K562 (cell line): ENCODE results near the gene PRDM2. TPM values are rescaled to one million over a fixed set of nuclear protein-coding genes. Genes with fewer than 3 reads are reported as not detected.

Source experiments
- ATAC-seq: fragments of 200-7000 bp; cut with Tn5 transposase; 3 replicates; pipeline ENCODE4 v1.9.1; 2020; ENCODE audit warnings: moderate library complexity
- BruUV-seq: library from RNA; stranded (reverse); fragments of 400-500 nt; replicated peaks from 2 replicates; lab custom pipeline; 2021; lab: Mats Ljungman, UMichigan
- CTCF ChIA-PET: fragments of 300-600 bp; formaldehyde crosslinking; extraction: SDS; loops from one replicate; lab custom pipeline; 2021; ENCODE audit warnings: low intra/inter-chr PET ratio; lab: Yijun Ruan, JAX
- POLR2A ChIA-PET: fragments of 300-600, 350-650 bp; sonication (Branson Sonifier 250); formaldehyde crosslinking; extraction: SDS; loops from one replicate; lab custom pipeline; 2021; ENCODE audit warnings: antibody characterized with exemption, inconsistent platforms; lab: Yijun Ruan, JAX
- DNase-seq, 4 experiments: peaks; one replicate each; pipeline versions ENCODE4 v3.0.0 to v3.0.0-alpha.2; 2011 to 2018; ENCODE audit warnings: low spot score in 3 of 4, mixed read lengths in 3 of 4; ENCODE audit errors: extremely low read depth in 1 of 4
- FAIRE-seq: peaks from 2 replicates; lab custom pipeline; 2011; peaks lifted over from hg19 to GRCh38; lab: Jason Lieb, UNC
- H2AFZ ChIP-seq: 2 replicates; pipeline ENCODE4 v1.6.0; 2011; ENCODE audit warnings: low read depth, low read length, control low read depth, inconsistent platforms
- H3K27ac ChIP-seq: fragments of 200-600 bp; 3 replicates; pipeline ENCODE4 v1.8.0; 2011; ENCODE audit warnings: low read depth, mild to moderate bottlenecking, control low read depth, inconsistent platforms, low read length, moderate library complexity, mixed read lengths; ENCODE audit errors: extremely low read depth
- H3K27me3 ChIP-seq, 2 experiments: fragments of 300-600 bp in 1 of 2; 2 replicates in 1 of 2; 3 replicates in 1 of 2; pipeline versions ENCODE4 v1.6.0 to v1.8.0; 2011; ENCODE audit warnings: inconsistent platforms in 2 of 2, low read length in 2 of 2, mild to moderate bottlenecking in 1 of 2, mixed read lengths in 1 of 2, moderate library complexity in 1 of 2; ENCODE audit not compliant: control insufficient read depth in 2 of 2, insufficient read depth in 2 of 2
- H3K36me3 ChIP-seq: fragments of 300-600 bp; 3 replicates; pipeline ENCODE4 v1.8.0; 2011; ENCODE audit warnings: mild to moderate bottlenecking, low read length, inconsistent platforms; ENCODE audit not compliant: control insufficient read depth, insufficient read depth
- H3K4me1 ChIP-seq, 2 experiments: fragments of 200-600 bp in 1 of 2; replicated peaks in 1 of 2; 2 replicates in 1 of 2; 3 replicates in 1 of 2; pipeline versions ENCODE4 v1.5.1 to v1.8.0; 2011; ENCODE audit warnings: inconsistent platforms in 2 of 2, low read length in 2 of 2, mild to moderate bottlenecking in 1 of 2, mixed read lengths in 1 of 2, moderate library complexity in 1 of 2; ENCODE audit not compliant: control insufficient read depth in 2 of 2, insufficient read depth in 2 of 2
- H3K4me2 ChIP-seq: 2 replicates; pipeline ENCODE4 v1.6.1; 2011; ENCODE audit warnings: low read length, control low read depth, inconsistent platforms, mixed read lengths; ENCODE audit not compliant: insufficient read depth
- H3K4me3 ChIP-seq: fragments of 200-600 bp; sonication (generic), shearing (Covaris generic); 2 replicates; pipeline ENCODE4 v1.5.1; 2016; ENCODE audit warnings: control low read depth, inconsistent platforms
- H3K79me2 ChIP-seq: fragments of 200-600 bp; 3 replicates; pipeline ENCODE4 v1.8.0; 2011; ENCODE audit warnings: low read length, inconsistent platforms; ENCODE audit not compliant: control insufficient read depth, insufficient read depth
- H3K9ac ChIP-seq, 2 experiments: 2 replicates each; pipeline versions ENCODE4 v1.6.0 to v1.6.1; 2011; ENCODE audit warnings: low read depth in 2 of 2, low read length in 2 of 2, control low read depth in 1 of 2, inconsistent platforms in 1 of 2, mild to moderate bottlenecking in 1 of 2, mixed read lengths in 1 of 2; ENCODE audit not compliant: insufficient read depth in 1 of 2
- H3K9me1 ChIP-seq: one replicate; pipeline ENCODE4 v1.6.0; 2011; ENCODE audit warnings: inconsistent platforms, mild to moderate bottlenecking, low read length, moderate library complexity; ENCODE audit not compliant: control insufficient read depth, insufficient read depth
- H3K9me3 ChIP-seq: replicated peaks from 2 replicates; pipeline ENCODE4 v1.5.1; 2011; ENCODE audit warnings: low read depth, low read length, inconsistent platforms; ENCODE audit not compliant: control insufficient read depth, insufficient read depth
- H4K20me1 ChIP-seq: replicated peaks from 2 replicates; pipeline ENCODE4 v1.6.1; 2011; ENCODE audit warnings: low read length, inconsistent platforms, mixed read lengths; ENCODE audit not compliant: control insufficient read depth, insufficient read depth
- ARID1B ChIP-seq: fragments of 450-650 bp; IDR thresholded peaks from 2 replicates; pipeline ENCODE4 v1.6.1; 2016; ENCODE audit warnings: antibody characterized with exemption, mild to moderate bottlenecking, inconsistent platforms
- COPS2 ChIP-seq: fragments of 450-650 bp; conservative IDR thresholded peaks from 2 replicates; pipeline ENCODE4 v1.6.1; 2016; ENCODE audit warnings: mild to moderate bottlenecking, moderate library complexity
- ESRRB ChIP-seq: fragments of 250-450 bp; sonication (Bioruptor Pico); IDR thresholded peaks from 2 replicates; pipeline ENCODE4 v1.5.0; 2020; ENCODE audit warnings: mild to moderate bottlenecking, moderate library complexity, borderline replicate concordance
- KLF13 ChIP-seq: fragments of 450-650 bp; IDR thresholded peaks from 2 replicates; pipeline ENCODE4 v1.6.1; 2016; ENCODE audit warnings: missing genetic modification characterization, low read depth, mild to moderate bottlenecking, missing compliant biosample characterization, moderate library complexity, borderline replicate concordance
- POLR3G ChIP-seq: IDR thresholded peaks from 2 replicates; pipeline ENCODE4 v1.6.1; 2011; ENCODE audit not compliant: insufficient read length, insufficient replicate concordance; ENCODE audit errors: extremely low read depth
- PRMT5 ChIP-seq: sonication (generic); formaldehyde crosslinking; IDR thresholded peaks from 2 replicates; pipeline ENCODE4 v1.5.0; 2020; ENCODE audit warnings: missing genetic modification reagents
- RBFOX2 ChIP-seq: fragments of 200-400 bp; formaldehyde crosslinking; IDR thresholded peaks from 2 replicates; pipeline ENCODE4 v1.6.1; 2017; ENCODE audit warnings: low read depth, mild to moderate bottlenecking, low read length, moderate library complexity
- RBM17 ChIP-seq: fragments of 200-400 bp; formaldehyde crosslinking; IDR thresholded peaks from 2 replicates; pipeline ENCODE4 v1.6.1; 2017; ENCODE audit warnings: low read depth, mild to moderate bottlenecking, low read length, borderline replicate concordance
- RCOR1 ChIP-seq, 2 experiments: IDR thresholded peaks; 2 replicates each; pipeline ENCODE4 v1.6.1; 2012; ENCODE audit warnings: low read depth in 2 of 2, low read length in 2 of 2, borderline replicate concordance in 1 of 2, improper control_type of control experiment in 1 of 2
- STAT5A ChIP-seq: IDR thresholded peaks from 2 replicates; pipeline ENCODE4 v1.6.1; 2012; ENCODE audit warnings: low read length, inconsistent platforms, borderline replicate concordance
- TOE1 ChIP-seq, 2 experiments: fragments of 450-650 bp in 1 of 2; sonication (generic) in 1 of 2; formaldehyde crosslinking in 1 of 2; IDR thresholded peaks; 2 replicates each; pipeline versions ENCODE4 v1.7.1 to v1.8.0; 2016 to 2022; ENCODE audit warnings: borderline replicate concordance in 2 of 2, mild to moderate bottlenecking in 2 of 2, antibody characterized with exemption in 1 of 2, inconsistent platforms in 1 of 2, low read depth in 1 of 2, missing genetic modification reagents in 1 of 2, moderate library complexity in 1 of 2
- XRCC3 ChIP-seq: fragments of 450-650 bp; IDR thresholded peaks from 2 replicates; pipeline ENCODE4 v1.6.1; 2017; ENCODE audit warnings: mild to moderate bottlenecking, moderate library complexity
- ZBTB8A ChIP-seq: fragments of 450-650 bp; IDR thresholded peaks from 2 replicates; pipeline ENCODE4 v1.6.1; 2018; ENCODE audit warnings: mild to moderate bottlenecking, moderate library complexity; ENCODE audit not compliant: partially characterized antibody
- ZC3H11A ChIP-seq: IDR thresholded peaks from 2 replicates; pipeline ENCODE4 v1.6.1; 2012; ENCODE audit warnings: low read depth, low read length, improper control_type of control experiment
- ZC3H4 ChIP-seq: sonication (generic); formaldehyde crosslinking; IDR thresholded peaks from 2 replicates; pipeline ENCODE4 v1.9.0; 2021; ENCODE audit warnings: missing genetic modification reagents, borderline replicate concordance
- ZNF561 ChIP-seq: fragments of 450-650 bp; formaldehyde crosslinking; conservative IDR thresholded peaks from 2 replicates; pipeline ENCODE4 v1.4.0; 2020; ENCODE audit warnings: mild to moderate bottlenecking, moderate library complexity
- whole genome bisulfite sequencing: fragments of 100-300 bp; shearing (Covaris generic); methylation state at CpG from one replicate; pipeline ENCODE4 v1.1.6; 2016; ENCODE audit warnings: low coverage, mixed read lengths; ENCODE audit not compliant: insufficient coverage; ENCODE audit errors: missing lambda C conversion rate; 5-methylcytosine and 5-hydroxymethylcytosine counted together
- in situ Hi-C: fragments of 300-500 bp; cut with MboI; formaldehyde crosslinking; loops from 4 replicates; pipeline ENCODE4 v1.15.0; 2018; ENCODE audit warnings: inconsistent platforms, mixed read lengths
- intact Hi-C: fragments of 100-400 bp; cut with micrococcal nuclease; formaldehyde crosslinking; loops from 2 replicates; pipeline ENCODE4 v1.14.2; 2022
- polyA plus RNA-seq, 8 experiments: library from polyadenylated mRNA; depleted of rRNA in 4 of 8; stranded (reverse) in 5 of 8; unstranded in 3 of 8; fragments of >200 nt; fragmentation: Nextera tagmentation in 2 of 8; fragmentation: Illumina TruSeq in 1 of 8; extraction: Ambion mirVana in 2 of 8; extraction: Trizol in 1 of 8; gene quantifications; 2 replicates each; pipeline versions ENCODE4 v1.2.1 to v1.2.3, GENCODE V29; 2011 to 2014; ENCODE audit warnings: inconsistent platforms in 1 of 8, missing spikeins in 1 of 8
- total RNA-seq, 7 experiments: library from RNA; depleted of rRNA in 6 of 7; stranded (reverse); fragments of >200 nt in 6 of 7; fragmentation: Illumina TruSeq in 2 of 7; extraction: Trizol in 2 of 7; gene quantifications; 2 replicates each; pipeline versions ENCODE4 v1.2.1 to v1.2.3, GENCODE V29; 2011 to 2021; ENCODE audit warnings: low replicate concordance in 1 of 7
- TF ChIP-seq, protein P1 (sequence below): fragments of 450-650 bp; IDR thresholded peaks from 2 replicates; pipeline ENCODE4 v1.6.1; 2016; ENCODE audit warnings: borderline replicate concordance

Gene PRDM2
- total and polyA plus RNA-seq, 9 of the 15 experiments (the other 6 are each of a cell fraction or from before 2014, with no cell fraction given), result 5.4 to 27.6 (median 12.5) TPM

DNA sequence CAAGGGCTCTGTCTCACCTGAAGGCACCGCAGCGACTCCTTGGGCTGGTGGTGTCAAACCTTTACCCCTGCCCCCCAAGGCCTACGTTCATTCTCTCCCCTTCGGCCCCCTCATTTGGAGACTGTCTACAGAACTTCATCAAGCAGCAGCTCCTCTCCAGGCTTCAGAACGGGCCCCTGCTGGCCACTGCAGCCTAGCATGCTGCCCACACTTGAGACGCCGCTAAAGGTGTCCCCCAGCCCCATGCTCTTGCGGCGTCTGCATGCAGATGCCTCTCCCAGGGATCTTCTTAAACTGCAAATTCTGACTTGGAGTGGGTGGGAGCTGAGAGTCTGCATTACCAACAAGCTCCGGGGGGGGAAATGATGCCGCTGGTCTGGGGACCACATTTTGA lies 104.2 kb downstream of the PRDM2 start (continued):
- TF ChIP-seq PRMT5 (CRISPR knock-in tag) (no peak), POLR3G (no peak), ESRRB (CRISPR knock-in tag) (no peak), KLF13 (no peak), STAT5A (no peak), ARID1B (no peak)
- TF ChIP-seq, protein P1, sequence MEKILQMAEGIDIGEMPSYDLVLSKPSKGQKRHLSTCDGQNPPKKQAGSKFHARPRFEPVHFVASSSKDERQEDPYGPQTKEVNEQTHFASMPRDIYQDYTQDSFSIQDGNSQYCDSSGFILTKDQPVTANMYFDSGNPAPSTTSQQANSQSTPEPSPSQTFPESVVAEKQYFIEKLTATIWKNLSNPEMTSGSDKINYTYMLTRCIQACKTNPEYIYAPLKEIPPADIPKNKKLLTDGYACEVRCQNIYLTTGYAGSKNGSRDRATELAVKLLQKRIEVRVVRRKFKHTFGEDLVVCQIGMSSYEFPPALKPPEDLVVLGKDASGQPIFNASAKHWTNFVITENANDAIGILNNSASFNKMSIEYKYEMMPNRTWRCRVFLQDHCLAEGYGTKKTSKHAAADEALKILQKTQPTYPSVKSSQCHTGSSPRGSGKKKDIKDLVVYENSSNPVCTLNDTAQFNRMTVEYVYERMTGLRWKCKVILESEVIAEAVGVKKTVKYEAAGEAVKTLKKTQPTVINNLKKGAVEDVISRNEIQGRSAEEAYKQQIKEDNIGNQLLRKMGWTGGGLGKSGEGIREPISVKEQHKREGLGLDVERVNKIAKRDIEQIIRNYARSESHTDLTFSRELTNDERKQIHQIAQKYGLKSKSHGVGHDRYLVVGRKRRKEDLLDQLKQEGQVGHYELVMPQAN, result no peak

DNA sequence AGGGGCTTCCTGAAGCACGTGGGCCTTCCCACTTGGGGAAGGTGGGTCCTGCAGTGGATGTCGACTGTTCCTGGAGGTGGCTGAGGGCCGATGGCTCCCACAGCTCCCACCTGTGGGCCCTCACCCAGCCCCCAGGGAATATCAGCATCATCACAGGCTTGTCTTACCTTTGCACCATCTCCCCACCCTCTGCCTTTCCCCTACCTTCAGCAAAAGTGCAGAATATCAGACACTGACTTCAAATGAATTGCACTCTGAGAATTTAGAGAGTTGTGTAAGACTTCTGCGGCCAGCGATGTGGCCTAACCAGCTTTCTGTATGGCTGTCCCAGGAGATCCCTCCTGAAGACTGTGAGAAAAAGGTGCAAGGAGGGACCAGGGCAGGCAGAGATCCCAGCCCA lies 105.4 kb downstream of the PRDM2 start:
- H3K4me3 ChIP-seq, result no peak overlapping the region
- 24% methylated on average over 5 of the region's 5 CpGs for WGBS
- H3K9me3 ChIP-seq, result no peaks in the 10 kb centered on the region
- peaks cover 9% of the 10 kb centered on the region for H3K9me1 ChIP-seq
- ChIA-PET CTCF (no interaction called here), POLR2A (interaction anchor here (1.5 to 2.5 kb wide), 2 partner anchors 10 kb away, joined by 4 to 11 read pairs; no protein-coding TSS in a partner anchor)
- no peak for TF ChIP-seq RBM17
- TF ChIP-seq ZNF561 (CRISPR knock-in tag), result no peak
- no peak for TF ChIP-seq ZC3H4 (CRISPR knock-in tag)
- no peak for TF ChIP-seq ZBTB8A
- TF ChIP-seq COPS2, result no peak
- TF ChIP-seq TOE1 (IDR thresholded peaks at IDR 0.05; ENCODE audit: borderline replicate concordance), result no peak
- no peak for TF ChIP-seq TOE1 (CRISPR knock-in tag; IDR thresholded peaks at IDR 0.05; ENCODE audit: borderline replicate concordance, low read depth)
- TF ChIP-seq RCOR1 (IDR thresholded peaks at IDR 0.05; ENCODE audit: borderline replicate concordance in 1 of 2, low read depth in 2 of 2, low read length in 2 of 2), result no peak
- no peak for TF ChIP-seq ZC3H11A
- TF ChIP-seq XRCC3, result no peak
- no peak for TF ChIP-seq RBFOX2
- no TSS peak for BruUV-seq
- H3K27ac ChIP-seq, result no peak overlapping the region
- H4K20me1 ChIP-seq, result peaks cover 60% of the 10 kb centered on the region
- no peak for DNase-seq
- H3K36me3 ChIP-seq, result no peaks in the 10 kb centered on the region
- FAIRE-seq, result no peak
- no peak for ATAC-seq
- no peak overlapping the region for H3K4me2 ChIP-seq
- no peak overlapping the region for H3K9ac ChIP-seq
- in situ Hi-C loops (no loop called here), intact Hi-C loops (no loop called here)
- peaks cover 6 to 45% of the 10 kb centered on the region in 2 experiments; a peak in 4 of 5 replicates for H3K27me3 ChIP-seq
- H3K4me1 ChIP-seq, result peaks cover 26 to 31% of the 10 kb centered on the region in 2 experiments
- no peaks in the 10 kb centered on the region for H3K79me2 ChIP-seq
- no peak overlapping the region for H2AFZ ChIP-seq
